ENCODE results near the gene KCNQ1. TPM values are rescaled to one million over a fixed set of nuclear protein-coding genes. Genes with fewer than 3 reads are reported as not detected.

Gene KCNQ1
- total and polyA plus RNA-seq, 2 donors (not counting 1 experiment from before 2014, with no cell fraction given), result 21.5 to 28.8 TPM

GRCh38 chr11:2813141-2813908, 368.5 kb downstream of the KCNQ1 start:
- CTCF ChIA-PET, result no interaction called here
- no peak overlapping the region for H3K27ac Mint-ChIP-seq
- no peak for DNase-seq

More at GRCh38 chr11:2813141-2813908, 368.5 kb downstream of the KCNQ1 start:
- Histone ChIP-seq H3K9ac (ENCODE audit: low read length) (no peak overlapping the region), H3K27me3 (replicated peaks in 1 of 4; ENCODE audit: control extremely low read depth in 1 of 4, control insufficient read depth in 3 of 4, insufficient read depth in 4 of 4, low read length in 3 of 4) (peaks cover 0 to 2% (median 0%) of the 10 kb centered on the region in 4 experiments), H4K20me1 (ENCODE audit: control insufficient read depth, insufficient read depth, low read length, poor library complexity, severe bottlenecking) (no peaks in the 10 kb centered on the region), H3K36me3 (replicated peaks in 1 of 2; ENCODE audit: control extremely low read depth in 1 of 2, control insufficient read depth in 1 of 2, extremely low read depth in 1 of 2, insufficient read depth in 2 of 2, low read length in 1 of 2) (no peaks in the 10 kb centered on the region), H3K4me1 (ENCODE audit: control insufficient read depth in 2 of 2, insufficient read depth in 2 of 2, low read length in 2 of 2) (peaks cover 0 to 6% of the 10 kb centered on the region in 2 donors), H2AFZ (ENCODE audit: insufficient read depth, low read depth, low read length, poor library complexity, severe bottlenecking) (no peak overlapping the region), H3K79me2 (ENCODE audit: control insufficient read depth, insufficient read depth, low read length) (no peaks in the 10 kb centered on the region), H3K4me3 (ENCODE audit: control extremely low read depth in 1 of 5, extremely low read depth in 1 of 5, insufficient read depth in 1 of 5, low read depth in 2 of 5, low read length in 4 of 5) (no peak overlapping the region), H3K9me3 (ENCODE audit: control extremely low read depth in 1 of 3, control insufficient read depth in 2 of 3, insufficient read depth in 1 of 3, low read length in 2 of 3) (peaks cover 0 to 65% (median 16%) of the 10 kb centered on the region in 3 donors), H3K27ac (ENCODE audit: low read length in 2 of 2) (no peak overlapping the region), H3K4me2 (replicated peaks; ENCODE audit: low read depth, low read length, poor library complexity, severe bottlenecking) (no peak overlapping the region)
- Mint-ChIP-seq H3K4me3 (no peak overlapping the region), H3K9me3 (ENCODE audit: insufficient read depth) (peaks cover 3% of the 10 kb centered on the region), H3K27me3 (no peaks in the 10 kb centered on the region), H3K4me1 (peaks cover 4% of the 10 kb centered on the region)
- POLR2A ChIA-PET, result no interaction called here
- WGBS (ENCODE audit: insufficient coverage), result 63% methylated on average over 13 of the region's 14 CpGs
- intact Hi-C loops (cut with micrococcal nuclease), result no loop called here
- ATAC-seq (ENCODE audit: low read depth), result no peak
- TF ChIP-seq EZH2 (IDR thresholded peaks at IDR 0.05; ENCODE audit: borderline replicate concordance, insufficient read depth, low read depth, low read length, poor library complexity, severe bottlenecking) (no peak), CTCF (IDR thresholded peaks at IDR 0.05) (no peak)

Measured in B cell (primary cell).